ENCODE results near the gene RPL37A.

RPL37A gene

GRCh38 chr2:216498070-216498378 lies 620 bp upstream of the RPL37A start:
- ChIA-PET CTCF (interaction anchor here (0.5 kb wide), 1 partner anchor 137 kb away, joined by 3 read pairs; no protein-coding TSS in a partner anchor), POLR2A (interaction anchor here (0.6 to 1.7 kb wide), 27 partner anchors 10 to 389 kb away, joined by 3 to 17 read pairs (median 3); partner anchors contain the start of genes IGFBP5, SMARCAL1 and XRCC5)
- no peak for TF ChIP-seq FOXA1 (IDR thresholded peaks at IDR 0.05)
- TF ChIP-seq SP1 (IDR thresholded peaks at IDR 0.05): no peak
- no peak for TF ChIP-seq ZNF384 (IDR thresholded peaks at IDR 0.05)
- TF ChIP-seq ELF4 (IDR thresholded peaks at IDR 0.05): no peak
- no peak for TF ChIP-seq FOXM1 (IDR thresholded peaks at IDR 0.05; ENCODE audit: borderline replicate concordance)
- TF ChIP-seq SUZ12 (IDR thresholded peaks at IDR 0.05): no peak
- no peak for TF ChIP-seq HDGF (IDR thresholded peaks at IDR 0.05; ENCODE audit: borderline replicate concordance)
- DNase-seq (ENCODE audit: extremely low spot score): no peak

DNA sequence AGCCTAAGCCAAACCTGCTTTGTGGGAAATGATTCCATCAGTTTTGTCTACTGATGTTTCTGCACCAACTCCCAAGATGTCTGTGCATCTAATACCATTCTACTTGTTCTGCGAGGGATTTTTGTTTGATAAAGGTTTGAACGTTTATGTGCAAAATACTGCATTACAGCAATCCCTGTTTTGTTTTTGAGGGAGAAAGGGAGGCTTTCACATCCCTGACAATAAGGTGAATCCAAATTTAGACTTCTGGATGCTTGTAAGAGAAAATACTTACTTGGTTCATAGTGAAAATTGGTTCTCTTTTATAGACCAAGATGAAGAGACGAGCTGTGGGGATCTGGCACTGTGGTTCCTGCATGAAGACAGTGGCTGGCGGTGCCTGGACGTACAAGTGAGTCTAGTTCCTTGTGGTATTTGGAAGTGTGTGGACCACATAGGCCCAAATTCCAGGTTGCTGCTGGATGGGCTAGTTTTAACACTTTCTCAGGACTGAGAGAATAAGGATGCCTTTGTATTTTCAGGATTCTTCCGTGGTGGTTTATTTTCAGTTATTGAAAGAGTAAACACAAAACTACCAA lies 1.1 kb downstream of the RPL37A start:
- no peak for TF ChIP-seq LEF1 (IDR thresholded peaks at IDR 0.05; ENCODE audit: borderline replicate concordance)
- TF ChIP-seq SP1 (IDR thresholded peaks at IDR 0.05): no peak
- no peak for TF ChIP-seq ELF4 (IDR thresholded peaks at IDR 0.05)
- TF ChIP-seq FOXK2 (IDR thresholded peaks at IDR 0.05): no peak
- TF ChIP-seq FOXA1 (IDR thresholded peaks at IDR 0.05): no peak
- no peak for TF ChIP-seq BHLHE40 (IDR thresholded peaks at IDR 0.05; ENCODE audit: borderline replicate concordance)
- no peak for TF ChIP-seq FOXM1 (IDR thresholded peaks at IDR 0.05; ENCODE audit: borderline replicate concordance)
- no peak for TF ChIP-seq ZNF384 (IDR thresholded peaks at IDR 0.05)
- no peak for TF ChIP-seq L3MBTL2 (conservative IDR thresholded peaks at IDR 0.05)
- TF ChIP-seq PKNOX1 (IDR thresholded peaks at IDR 0.05): no peak
- TF ChIP-seq ARNT (IDR thresholded peaks at IDR 0.05): no peak
- no peak for TF ChIP-seq HDGF (IDR thresholded peaks at IDR 0.05; ENCODE audit: borderline replicate concordance)
- no peak for TF ChIP-seq SUZ12 (IDR thresholded peaks at IDR 0.05)
- no peak for TF ChIP-seq NFRKB (IDR thresholded peaks at IDR 0.05)
- no peak for TF ChIP-seq CTBP1 (IDR thresholded peaks at IDR 0.05; ENCODE audit: borderline replicate concordance)
- no peak for TF ChIP-seq TARDBP (IDR thresholded peaks at IDR 0.05)
- POLR2A ChIA-PET: no interaction called here
- no peak for DNase-seq (ENCODE audit: extremely low spot score)
- CTCF ChIA-PET: no interaction called here

DNA sequence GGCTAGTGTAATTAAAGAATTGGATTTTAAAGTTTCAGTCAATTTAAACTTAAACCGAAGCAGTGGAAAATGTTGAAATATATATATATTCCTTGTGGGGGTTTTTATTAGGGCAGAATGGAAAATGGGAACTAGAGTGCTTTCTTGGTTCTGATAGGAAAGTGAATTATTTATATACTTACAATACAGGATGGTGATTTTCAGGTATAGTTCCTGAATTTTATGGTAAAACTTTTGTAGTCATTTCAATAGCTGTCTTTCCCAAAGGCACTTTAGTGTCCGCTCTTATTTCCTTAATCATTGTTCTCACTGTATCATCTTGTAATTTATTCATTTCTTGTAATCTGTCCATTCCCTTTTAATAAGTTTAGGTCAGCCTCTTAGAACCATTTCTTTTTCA lies 1.9 kb downstream of the RPL37A start:
- ChIA-PET CTCF (no interaction called here), POLR2A (no interaction called here)
- DNase-seq (ENCODE audit: extremely low spot score): no peak
- TF ChIP-seq CTBP1 (IDR thresholded peaks at IDR 0.05; ENCODE audit: borderline replicate concordance) (no peak), LEF1 (IDR thresholded peaks at IDR 0.05; ENCODE audit: borderline replicate concordance) (no peak), FOXK2 (IDR thresholded peaks at IDR 0.05) (no peak), ARNT (IDR thresholded peaks at IDR 0.05) (no peak), FOXA1 (IDR thresholded peaks at IDR 0.05) (no peak), NFRKB (IDR thresholded peaks at IDR 0.05) (no peak), L3MBTL2 (conservative IDR thresholded peaks at IDR 0.05) (no peak), ELF4 (IDR thresholded peaks at IDR 0.05) (no peak), HDGF (IDR thresholded peaks at IDR 0.05; ENCODE audit: borderline replicate concordance) (no peak), SP1 (IDR thresholded peaks at IDR 0.05) (no peak), PKNOX1 (IDR thresholded peaks at IDR 0.05) (no peak), TARDBP (IDR thresholded peaks at IDR 0.05) (no peak), BHLHE40 (IDR thresholded peaks at IDR 0.05; ENCODE audit: borderline replicate concordance) (no peak), FOXM1 (IDR thresholded peaks at IDR 0.05; ENCODE audit: borderline replicate concordance) (no peak), SUZ12 (IDR thresholded peaks at IDR 0.05) (no peak)

DNA sequence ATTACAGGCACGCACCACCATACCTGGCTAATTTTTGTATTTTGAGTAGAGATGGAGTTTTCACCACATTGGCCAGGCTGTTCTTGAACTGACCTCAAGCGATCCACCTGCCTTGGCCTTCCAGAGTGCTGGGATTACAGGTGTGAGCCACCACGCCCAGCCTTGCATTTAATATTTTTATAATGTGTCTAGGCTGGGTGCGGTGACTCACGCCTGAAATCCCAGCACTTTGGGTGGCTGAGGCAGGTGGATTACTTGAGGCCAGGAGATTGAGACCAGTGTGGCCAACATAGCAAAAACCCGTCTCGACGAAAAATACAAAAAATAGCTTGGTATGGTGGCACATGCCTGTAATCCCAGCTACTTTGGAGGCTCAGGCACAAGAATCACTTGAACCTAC lies 3.2 kb downstream of the RPL37A start:
- ChIA-PET CTCF (no interaction called here), POLR2A (no interaction called here)
- TF ChIP-seq FOXM1 (IDR thresholded peaks at IDR 0.05; ENCODE audit: borderline replicate concordance): no peak
- TF ChIP-seq SUZ12 (IDR thresholded peaks at IDR 0.05): no peak
- no peak for TF ChIP-seq SP1 (IDR thresholded peaks at IDR 0.05)
- no peak for TF ChIP-seq ELF4 (IDR thresholded peaks at IDR 0.05)
- TF ChIP-seq BHLHE40 (IDR thresholded peaks at IDR 0.05; ENCODE audit: borderline replicate concordance): no peak
- no peak for DNase-seq (ENCODE audit: extremely low spot score)

DNA sequence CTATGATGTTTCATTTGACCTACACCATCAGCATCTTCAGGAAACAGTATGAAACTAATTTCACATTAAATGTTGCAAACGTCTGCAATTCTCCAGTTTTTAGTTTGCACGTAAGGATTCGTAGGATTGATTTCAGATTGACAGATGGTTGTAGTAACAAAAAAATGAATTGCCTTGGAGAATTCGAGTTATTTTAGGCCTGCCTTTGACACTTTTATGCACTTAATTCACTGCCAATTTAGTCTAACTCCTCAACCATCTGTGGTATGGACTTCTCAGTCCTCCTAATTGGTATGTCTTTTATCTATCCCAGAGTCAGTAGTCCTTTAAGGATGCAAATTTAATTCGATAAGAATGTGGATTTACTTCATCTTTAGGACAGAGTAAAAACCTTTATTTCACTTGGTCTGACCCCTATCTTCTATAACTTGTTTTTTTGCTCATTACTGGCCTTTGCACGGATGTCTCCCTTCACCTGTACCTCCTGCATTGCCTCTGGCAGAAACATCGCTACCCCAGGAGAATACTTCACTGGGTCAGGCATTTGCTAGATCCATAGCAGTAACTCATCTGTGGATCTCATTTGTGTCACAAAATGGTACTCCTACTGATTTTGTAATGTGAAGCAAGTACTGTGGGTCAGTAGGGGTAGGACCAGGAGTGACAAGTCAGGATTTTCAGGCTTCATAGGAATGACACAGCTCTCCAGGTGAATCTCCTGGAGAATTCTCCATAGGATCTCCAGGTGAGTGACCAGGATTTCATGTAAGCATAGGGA lies 3.9 kb downstream of the RPL37A start:
- CTCF ChIA-PET: no interaction called here
- TF ChIP-seq FOXM1 (IDR thresholded peaks at IDR 0.05; ENCODE audit: borderline replicate concordance) (no peak), SP1 (IDR thresholded peaks at IDR 0.05) (no peak), TARDBP (IDR thresholded peaks at IDR 0.05) (no peak), FOXK2 (IDR thresholded peaks at IDR 0.05) (no peak), LEF1 (IDR thresholded peaks at IDR 0.05; ENCODE audit: borderline replicate concordance) (no peak), PKNOX1 (IDR thresholded peaks at IDR 0.05) (no peak), ZNF384 (IDR thresholded peaks at IDR 0.05) (no peak), FOXA1 (IDR thresholded peaks at IDR 0.05) (no peak), ELF4 (IDR thresholded peaks at IDR 0.05) (no peak), SUZ12 (IDR thresholded peaks at IDR 0.05) (no peak), L3MBTL2 (conservative IDR thresholded peaks at IDR 0.05) (no peak), ARNT (IDR thresholded peaks at IDR 0.05) (no peak), NFRKB (IDR thresholded peaks at IDR 0.05) (no peak), CTBP1 (IDR thresholded peaks at IDR 0.05; ENCODE audit: borderline replicate concordance) (no peak), HDGF (IDR thresholded peaks at IDR 0.05; ENCODE audit: borderline replicate concordance) (no peak), BHLHE40 (IDR thresholded peaks at IDR 0.05; ENCODE audit: borderline replicate concordance) (no peak)
- DNase-seq (ENCODE audit: extremely low spot score): no peak
- POLR2A ChIA-PET: no interaction called here

GRCh38 chr2:216503159-216503629 lies 4.5 kb downstream of the RPL37A start:
- CTCF ChIA-PET: no interaction called here
- TF ChIP-seq NFRKB (IDR thresholded peaks at IDR 0.05) (no peak), FOXA1 (IDR thresholded peaks at IDR 0.05) (no peak), L3MBTL2 (conservative IDR thresholded peaks at IDR 0.05) (no peak), BHLHE40 (IDR thresholded peaks at IDR 0.05; ENCODE audit: borderline replicate concordance) (no peak), FOXK2 (IDR thresholded peaks at IDR 0.05) (no peak), ARNT (IDR thresholded peaks at IDR 0.05) (no peak), SP1 (IDR thresholded peaks at IDR 0.05) (no peak), HDGF (IDR thresholded peaks at IDR 0.05; ENCODE audit: borderline replicate concordance) (no peak), FOXM1 (IDR thresholded peaks at IDR 0.05; ENCODE audit: borderline replicate concordance) (no peak), LEF1 (IDR thresholded peaks at IDR 0.05; ENCODE audit: borderline replicate concordance) (no peak), CTBP1 (IDR thresholded peaks at IDR 0.05; ENCODE audit: borderline replicate concordance) (no peak), TARDBP (IDR thresholded peaks at IDR 0.05) (no peak), ELF4 (IDR thresholded peaks at IDR 0.05) (no peak), PKNOX1 (IDR thresholded peaks at IDR 0.05) (no peak), SUZ12 (IDR thresholded peaks at IDR 0.05) (no peak), ZNF384 (IDR thresholded peaks at IDR 0.05) (no peak)
- DNase-seq (ENCODE audit: extremely low spot score): no peak
- POLR2A ChIA-PET: no interaction called here

Data from HEK293T (cell line).